Muscle of arm (tissue), 12 donors: ENCODE results near the gene WDR7. TPM values are rescaled to one million over a fixed set of nuclear protein-coding genes. Genes with fewer than 3 reads are reported as not detected.
A peak's percentile ranks its signal among the peaks of the same experiment; 100 is the strongest.

Experiments used
- DNase-seq: peaks from one replicate; pipeline ENCODE4 v3.0.0-alpha.2; 2013
- polyA plus RNA-seq, 12 donors: library from polyadenylated mRNA; unstranded; fragments of 120-200 nt; gene quantifications; one replicate each; pipeline ENCODE4 v1.2.1, GENCODE V29; 2013; ENCODE audit not compliant: insufficient read length in 12 of 12

Gene WDR7
- polyA plus RNA-seq, 12 donors: 8.4 to 14.4 (median 11.4) TPM; not detected in 1

- DNase-seq: no peak
Observed at GRCh38 chr18:56721031-56721430, 69.9 kb downstream of the WDR7 start.

GRCh38 chr18:56721491-56721890 is 70.3 kb downstream of the WDR7 start:
- no peak for DNase-seq

- no peak for DNase-seq
Observed at GRCh38 chr18:56722518-56722917, 71.4 kb downstream of the WDR7 start.

GRCh38 chr18:56723068-56723467 is 71.9 kb downstream of the WDR7 start:
- DNase-seq: no peak

- no peak for DNase-seq
Observed at GRCh38 chr18:56723706-56724105, 72.5 kb downstream of the WDR7 start.

- no peak for DNase-seq
Observed at GRCh38 chr18:56726906-56727305, 75.7 kb downstream of the WDR7 start.

GRCh38 chr18:56727399-56727798 is 76.2 kb downstream of the WDR7 start:
- no peak for DNase-seq

- no peak for DNase-seq
Observed at GRCh38 chr18:56728741-56729140, 77.6 kb downstream of the WDR7 start.

- DNase-seq: no peak
Observed at GRCh38 chr18:56738184-56738583, 87.0 kb downstream of the WDR7 start.

GRCh38 chr18:56739731-56740130 is 88.6 kb downstream of the WDR7 start:
- DNase-seq: no peak

- DNase-seq: no peak
Observed at GRCh38 chr18:56740645-56741044, 89.5 kb downstream of the WDR7 start.

GRCh38 chr18:56741685-56742084 is 90.5 kb downstream of the WDR7 start:
- DNase-seq: no peak

GRCh38 chr18:56743115-56743514 is 92.0 kb downstream of the WDR7 start:
- DNase-seq: no peak

GRCh38 chr18:56747032-56747658 is 96.0 kb downstream of the WDR7 start:
- no peak for DNase-seq

- DNase-seq: no peak
Observed at GRCh38 chr18:56747857-56748256, 96.7 kb downstream of the WDR7 start.

GRCh38 chr18:56748698-56749268 is 97.6 kb downstream of the WDR7 start:
- DNase-seq: peak; percentile 32

GRCh38 chr18:56756966-56757365 is 105.8 kb downstream of the WDR7 start:
- peak; percentile 19 for DNase-seq

- DNase-seq: no peak
Observed at GRCh38 chr18:56770097-56770496, 118.9 kb downstream of the WDR7 start.

GRCh38 chr18:56770873-56771272 is 119.7 kb downstream of the WDR7 start:
- no peak for DNase-seq

- no peak for DNase-seq
Observed at GRCh38 chr18:56775701-56776100, 124.5 kb downstream of the WDR7 start.

- no peak for DNase-seq
Observed at GRCh38 chr18:56787390-56787789, 136.2 kb downstream of the WDR7 start.

GRCh38 chr18:56789004-56789888 is 138.1 kb downstream of the WDR7 start:
- no peak for DNase-seq

GRCh38 chr18:56789889-56790180 is 138.7 kb downstream of the WDR7 start:
- DNase-seq: no peak
